Ishikawa (cell line): ENCODE data around the gene GPR22.

Source experiments
- CREB1 ChIP-seq: IDR thresholded peaks from 2 replicates; pipeline ENCODE4 v1.6.1; 2012; ENCODE audit warnings: low read depth
- EP300 ChIP-seq: IDR thresholded peaks from 2 replicates; pipeline ENCODE4 v1.6.1; 2012; ENCODE audit warnings: borderline replicate concordance
- FOXM1 ChIP-seq: IDR thresholded peaks from 2 replicates; pipeline ENCODE4 v1.6.1; 2012; ENCODE audit warnings: low read depth, borderline replicate concordance
- RAD21 ChIP-seq: IDR thresholded peaks from 2 replicates; pipeline ENCODE4 v1.6.1; 2012; ENCODE audit warnings: low read depth
- TCF12 ChIP-seq: IDR thresholded peaks from 2 replicates; pipeline ENCODE4 v1.6.1; 2012; ENCODE audit warnings: low read depth
- TF ChIP-seq, protein P1 (sequence below): IDR thresholded peaks from 2 replicates; pipeline ENCODE4 v1.6.1; 2012; ENCODE audit warnings: low read depth, mild to moderate bottlenecking

DNA sequence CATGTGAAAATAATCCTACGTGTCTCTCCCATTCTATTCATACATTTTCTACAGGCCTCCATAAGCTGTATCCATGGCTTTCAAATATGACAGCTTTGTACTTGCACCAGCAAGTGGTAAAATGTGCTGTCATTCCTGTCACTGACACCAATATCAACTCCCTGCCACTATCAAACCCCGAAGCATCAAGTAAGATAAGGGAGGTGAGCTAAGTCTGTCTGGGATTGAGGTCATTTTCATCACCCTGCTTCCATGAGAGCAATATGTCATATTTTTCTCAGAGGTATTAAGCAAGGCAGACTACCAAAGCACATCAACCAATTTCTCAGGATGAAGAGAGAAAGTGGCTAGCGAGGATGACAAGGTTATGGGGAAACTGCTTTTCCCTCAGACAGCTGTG is 11.1 kb downstream of the GPR22 start:
- TF ChIP-seq EP300 (no peak), FOXM1 (no peak), RAD21 (no peak), TCF12 (no peak), CREB1 (no peak)
- TF ChIP-seq, protein P1, sequence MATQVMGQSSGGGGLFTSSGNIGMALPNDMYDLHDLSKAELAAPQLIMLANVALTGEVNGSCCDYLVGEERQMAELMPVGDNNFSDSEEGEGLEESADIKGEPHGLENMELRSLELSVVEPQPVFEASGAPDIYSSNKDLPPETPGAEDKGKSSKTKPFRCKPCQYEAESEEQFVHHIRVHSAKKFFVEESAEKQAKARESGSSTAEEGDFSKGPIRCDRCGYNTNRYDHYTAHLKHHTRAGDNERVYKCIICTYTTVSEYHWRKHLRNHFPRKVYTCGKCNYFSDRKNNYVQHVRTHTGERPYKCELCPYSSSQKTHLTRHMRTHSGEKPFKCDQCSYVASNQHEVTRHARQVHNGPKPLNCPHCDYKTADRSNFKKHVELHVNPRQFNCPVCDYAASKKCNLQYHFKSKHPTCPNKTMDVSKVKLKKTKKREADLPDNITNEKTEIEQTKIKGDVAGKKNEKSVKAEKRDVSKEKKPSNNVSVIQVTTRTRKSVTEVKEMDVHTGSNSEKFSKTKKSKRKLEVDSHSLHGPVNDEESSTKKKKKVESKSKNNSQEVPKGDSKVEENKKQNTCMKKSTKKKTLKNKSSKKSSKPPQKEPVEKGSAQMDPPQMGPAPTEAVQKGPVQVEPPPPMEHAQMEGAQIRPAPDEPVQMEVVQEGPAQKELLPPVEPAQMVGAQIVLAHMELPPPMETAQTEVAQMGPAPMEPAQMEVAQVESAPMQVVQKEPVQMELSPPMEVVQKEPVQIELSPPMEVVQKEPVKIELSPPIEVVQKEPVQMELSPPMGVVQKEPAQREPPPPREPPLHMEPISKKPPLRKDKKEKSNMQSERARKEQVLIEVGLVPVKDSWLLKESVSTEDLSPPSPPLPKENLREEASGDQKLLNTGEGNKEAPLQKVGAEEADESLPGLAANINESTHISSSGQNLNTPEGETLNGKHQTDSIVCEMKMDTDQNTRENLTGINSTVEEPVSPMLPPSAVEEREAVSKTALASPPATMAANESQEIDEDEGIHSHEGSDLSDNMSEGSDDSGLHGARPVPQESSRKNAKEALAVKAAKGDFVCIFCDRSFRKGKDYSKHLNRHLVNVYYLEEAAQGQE, result no peak
